Right lobe of liver (tissue), 6 donors: ENCODE data around the gene PANK2. TPM values are rescaled to one million over a fixed set of nuclear protein-coding genes. Genes with fewer than 3 reads are reported as not detected.

Source experiments
- ATAC-seq, 4 donors: fragments of 200-7000 bp; cut with Tn5 transposase; one replicate each; pipeline ENCODE4 v1.9.1; 2020; ENCODE audit warnings: mild to moderate bottlenecking in 4 of 4, moderate library complexity in 4 of 4
- DNase-seq, 3 donors: peaks; one replicate each; pipeline ENCODE4 v3.0.0-alpha.2; 2020
- H3K27ac ChIP-seq, 3 donors: fragments of 200-600 bp; one replicate each; pipeline ENCODE4 v1.8.0; 2022
- H3K27me3 ChIP-seq, 2 donors: fragments of 200-600 bp; one replicate each; pipeline ENCODE4 v1.8.0; 2022
- H3K36me3 ChIP-seq, 4 donors: fragments of 200-600 bp; sonication (generic) in 1 of 4; one replicate each; pipeline versions ENCODE4 v1.5.1 to v1.8.0; 2017 to 2022; ENCODE audit warnings: control low read depth in 1 of 4
- H3K4me1 ChIP-seq, 4 donors: fragments of 200-600 bp; sonication (generic) in 1 of 4; one replicate each; pipeline versions ENCODE4 v1.5.1 to v1.8.0; 2017 to 2022; ENCODE audit warnings: control low read depth in 1 of 4
- H3K4me3 ChIP-seq, 3 donors: fragments of 200-600 bp; one replicate each; pipeline ENCODE4 v1.8.0; 2022
- H3K9me3 ChIP-seq, 4 donors: fragments of 200-600 bp; sonication (generic) in 1 of 4; one replicate each; pipeline versions ENCODE4 v1.5.1 to v1.8.0; 2017 to 2022; ENCODE audit warnings: control low read depth in 1 of 4
- POLR2A ChIP-seq: fragments of 450-650 bp; IDR thresholded peaks from one replicate; pipeline ENCODE4 v1.6.1; 2017; ENCODE audit warnings: antibody characterized with exemption, mild to moderate bottlenecking
- WGBS: methylation state at CpG from one replicate; pipeline ENCODE4 v1.1.6; 2018; ENCODE audit warnings: low coverage, low lambda C conversion rate; ENCODE audit not compliant: insufficient coverage; ENCODE audit errors: missing lambda C conversion rate; 5-methylcytosine and 5-hydroxymethylcytosine counted together
- intact Hi-C, 2 donors: fragments of 100-400 bp; cut with DNase I; formaldehyde crosslinking; loops; one replicate each; pipeline versions ENCODE4 v1.11.2 to v1.14.1; 2022
- total RNA-seq, 6 experiments: library from RNA; depleted of rRNA in 2 of 6; stranded (reverse); fragments of >200 nt in 2 of 6; fragmentation: NEBNext Ultra II Directional in 3 of 6; extraction: Animal tissue kit (Norgen Biotek cat#: 25700) in 3 of 6; gene quantifications; one replicate each; pipeline versions ENCODE4 v1.1.0 to v1.2.4, GENCODE V29; 2016 to 2023
- TF ChIP-seq, protein P1 (sequence below), 4 donors: fragments of 200-600 bp in 3 of 4; fragments of 450-650 bp in 1 of 4; IDR thresholded peaks; one replicate each; pipeline versions ENCODE4 v1.5.1 to v1.8.0; 2016 to 2022; ENCODE audit warnings: antibody characterized with exemption in 4 of 4, mild to moderate bottlenecking in 2 of 4
- donor health status: DM: no; HTN: yes; CAD: no.
- donor health status: DM: no; HTN: no; CAD: no.
- donor health status: DM: no; HTN: no; CAD: no.
- donor health status: DM: no; HTN: yes; CAD: no.
- donor health status: DM: no; HTN: yes; CAD: no.

Gene PANK2
- total RNA-seq, 6 experiments from 2014 or later: 13.0 to 17.8 (median 13.8) TPM

- Histone ChIP-seq H3K27me3 (no peaks in the 10 kb centered on the region), H3K4me3 (no peak overlapping the region), H3K9me3 (no peaks in the 10 kb centered on the region), H3K36me3 (peaks cover 9 to 83% (median 37%) of the 10 kb centered on the region in 4 donors), H3K4me1 (no peaks in the 10 kb centered on the region), H3K27ac (no peak overlapping the region)
- no peak for DNase-seq
- intact Hi-C loops: no loop called here
- WGBS: 86% methylated on average over 6 of the region's 7 CpGs
- no peak for ATAC-seq
- TF ChIP-seq, protein P1, sequence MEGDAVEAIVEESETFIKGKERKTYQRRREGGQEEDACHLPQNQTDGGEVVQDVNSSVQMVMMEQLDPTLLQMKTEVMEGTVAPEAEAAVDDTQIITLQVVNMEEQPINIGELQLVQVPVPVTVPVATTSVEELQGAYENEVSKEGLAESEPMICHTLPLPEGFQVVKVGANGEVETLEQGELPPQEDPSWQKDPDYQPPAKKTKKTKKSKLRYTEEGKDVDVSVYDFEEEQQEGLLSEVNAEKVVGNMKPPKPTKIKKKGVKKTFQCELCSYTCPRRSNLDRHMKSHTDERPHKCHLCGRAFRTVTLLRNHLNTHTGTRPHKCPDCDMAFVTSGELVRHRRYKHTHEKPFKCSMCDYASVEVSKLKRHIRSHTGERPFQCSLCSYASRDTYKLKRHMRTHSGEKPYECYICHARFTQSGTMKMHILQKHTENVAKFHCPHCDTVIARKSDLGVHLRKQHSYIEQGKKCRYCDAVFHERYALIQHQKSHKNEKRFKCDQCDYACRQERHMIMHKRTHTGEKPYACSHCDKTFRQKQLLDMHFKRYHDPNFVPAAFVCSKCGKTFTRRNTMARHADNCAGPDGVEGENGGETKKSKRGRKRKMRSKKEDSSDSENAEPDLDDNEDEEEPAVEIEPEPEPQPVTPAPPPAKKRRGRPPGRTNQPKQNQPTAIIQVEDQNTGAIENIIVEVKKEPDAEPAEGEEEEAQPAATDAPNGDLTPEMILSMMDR (IDR thresholded peaks at IDR 0.05): no peak
- no peak for TF ChIP-seq POLR2A
Measured at GRCh38 chr20:3863317-3863716, 25.9 kb upstream of the PANK2 start.

- WGBS: 90% methylated on average over 5 of the region's 5 CpGs
- no peak for ATAC-seq
- DNase-seq: no peak
- Histone ChIP-seq H3K4me3 (no peak overlapping the region), H3K27ac (no peak overlapping the region), H3K27me3 (no peaks in the 10 kb centered on the region), H3K9me3 (no peaks in the 10 kb centered on the region), H3K36me3 (peaks cover 9 to 74% (median 37%) of the 10 kb centered on the region in 4 donors), H3K4me1 (no peaks in the 10 kb centered on the region)
- intact Hi-C loops: no loop called here
- TF ChIP-seq POLR2A: no peak
- TF ChIP-seq, protein P1 (IDR thresholded peaks at IDR 0.05): no peak
Measured at GRCh38 chr20:3864518-3864917, 24.7 kb upstream of the PANK2 start.

- Histone ChIP-seq H3K4me1 (no peaks in the 10 kb centered on the region), H3K9me3 (no peaks in the 10 kb centered on the region), H3K4me3 (no peak overlapping the region), H3K36me3 (peaks cover 9 to 66% (median 37%) of the 10 kb centered on the region in 4 donors), H3K27me3 (no peaks in the 10 kb centered on the region), H3K27ac (no peak overlapping the region)
- DNase-seq: no peak
- TF ChIP-seq POLR2A: no peak
- TF ChIP-seq, protein P1 (IDR thresholded peaks at IDR 0.05): no peak
- ATAC-seq: no peak
- WGBS: no CpG with 5 or more reads among the region's 14 CpGs
- intact Hi-C loops: no loop called here
Measured at GRCh38 chr20:3865152-3865886, 23.9 kb upstream of the PANK2 start.

DNA sequence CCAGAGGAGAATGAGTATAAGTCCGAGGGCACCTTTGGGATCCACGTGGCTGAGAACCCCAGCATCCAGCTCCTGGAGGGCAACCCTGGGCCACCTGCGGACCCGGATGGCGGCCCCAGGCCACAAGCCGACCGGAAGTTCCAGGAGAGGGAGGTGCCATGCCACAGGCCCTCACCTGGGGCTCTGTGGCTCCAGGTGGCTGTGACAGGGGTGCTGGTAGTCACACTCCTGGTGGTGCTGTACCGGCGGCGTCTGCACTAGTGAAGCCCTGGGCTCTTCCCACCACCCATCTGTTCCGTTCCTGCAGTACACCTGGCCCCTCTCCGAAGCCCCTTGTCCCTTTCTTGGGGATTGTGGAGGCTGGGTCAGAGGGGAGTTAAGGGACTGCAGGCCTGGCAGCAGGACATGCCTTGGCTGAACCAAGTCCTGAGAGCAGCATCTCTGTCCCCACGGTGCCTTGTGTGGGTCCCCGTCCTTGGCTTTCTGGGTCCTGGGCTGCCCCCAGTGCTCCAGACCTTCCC lies 23.2 kb upstream of the PANK2 start:
- Histone ChIP-seq H3K9me3 (no peaks in the 10 kb centered on the region), H3K27ac (no peak overlapping the region), H3K36me3 (peaks cover 9 to 62% (median 34%) of the 10 kb centered on the region in 4 donors), H3K27me3 (no peaks in the 10 kb centered on the region), H3K4me3 (no peak overlapping the region), H3K4me1 (no peaks in the 10 kb centered on the region)
- TF ChIP-seq POLR2A: no peak
- TF ChIP-seq, protein P1 (IDR thresholded peaks at IDR 0.05): no peak
- peak in 1 of 4 donors; percentile 4 for ATAC-seq
- WGBS: no CpG with 5 or more reads among the region's 14 CpGs
- intact Hi-C loops: no loop called here
- DNase-seq: no peak
